MV-4-11 (cell line): ENCODE data around the gene SCAMP5.
A peak's percentile ranks its signal among the peaks of the same experiment; 100 is the strongest.

Source experiments
- DNase-seq: peaks from one replicate; lab custom pipeline; 2025; lab: John Stamatoyannopoulos, UW

The SCAMP5 gene

DNA sequence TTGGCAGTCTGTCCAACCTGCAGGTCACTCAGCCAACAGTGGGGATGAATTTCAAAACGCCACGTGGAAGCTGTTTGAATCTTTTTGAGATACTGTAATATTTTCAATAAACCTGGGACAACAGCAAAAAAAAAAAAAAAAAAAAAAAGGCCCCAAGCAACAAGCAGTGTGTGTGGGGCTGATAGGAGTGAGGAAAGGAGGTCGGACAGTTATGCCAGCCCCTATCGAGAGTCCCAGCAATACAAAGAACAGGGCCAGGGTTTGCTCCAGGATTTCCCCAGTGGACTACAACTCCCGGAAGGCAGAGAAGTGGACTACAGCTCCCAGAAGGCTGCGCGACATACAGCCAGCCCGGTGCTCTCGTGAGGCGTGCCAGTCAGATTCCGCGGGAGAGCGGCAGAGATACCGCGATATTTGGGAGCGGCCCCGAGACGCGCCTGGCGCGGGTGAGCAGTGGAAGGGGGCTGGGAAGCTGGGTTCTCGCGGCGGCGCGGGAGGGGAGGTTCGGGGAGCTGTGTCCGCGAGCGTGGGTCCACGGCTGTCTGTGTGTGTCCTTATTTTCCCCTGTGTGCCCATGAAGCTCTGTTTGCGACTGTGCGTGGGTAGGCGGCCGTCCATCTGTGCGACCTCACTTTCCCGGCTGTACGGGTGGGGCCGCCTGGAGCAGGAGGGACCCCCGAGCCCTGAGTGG is 28.0 kb downstream of the SCAMP5 start, which contains the start of gene PPCDC:
Gene PPCDC (plus strand): TSS at position 410 of the 691 bp plus-strand sequence. CDS start 4,729 bp downstream, outside the sequence.
- peak; percentile 95 for DNase-seq

DNA sequence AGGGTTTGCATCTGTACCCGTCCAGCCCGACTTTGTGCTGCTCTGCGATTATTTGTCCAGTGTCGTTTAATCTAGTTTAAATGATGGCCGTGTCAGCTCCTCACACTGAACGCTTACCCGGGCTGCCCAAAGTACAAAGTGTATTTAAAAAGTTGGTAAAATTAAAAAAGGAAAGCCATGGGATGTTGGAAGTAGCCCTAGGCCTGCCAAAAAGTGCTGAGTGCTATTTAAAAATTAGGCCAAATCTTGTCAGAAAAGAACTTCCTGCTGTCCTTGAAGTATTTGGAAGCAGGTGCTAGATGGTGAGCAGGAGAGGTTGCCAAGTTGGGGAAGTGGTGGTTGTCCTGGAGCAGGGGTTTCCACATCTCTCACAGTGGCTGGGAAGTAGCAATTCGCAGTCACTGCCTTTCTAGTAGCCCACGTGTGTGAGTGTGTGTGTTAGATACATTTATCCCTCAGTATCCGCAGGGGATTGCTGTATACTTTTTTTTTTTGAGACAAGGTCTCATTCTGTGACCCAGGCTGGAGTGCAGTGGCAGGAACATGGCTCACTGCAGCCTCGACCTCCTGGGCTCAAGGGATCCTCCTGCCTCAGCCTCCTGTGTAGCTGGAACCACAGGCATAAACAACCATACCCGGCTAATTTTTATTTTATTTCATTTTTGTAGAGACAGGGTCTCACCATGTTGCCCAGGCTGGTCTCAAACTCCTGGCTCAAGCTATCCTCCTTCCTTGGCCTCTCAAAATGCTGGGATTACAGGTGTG is 28.7 kb downstream of the SCAMP5 start:
- peak; percentile 81 for DNase-seq

DNA sequence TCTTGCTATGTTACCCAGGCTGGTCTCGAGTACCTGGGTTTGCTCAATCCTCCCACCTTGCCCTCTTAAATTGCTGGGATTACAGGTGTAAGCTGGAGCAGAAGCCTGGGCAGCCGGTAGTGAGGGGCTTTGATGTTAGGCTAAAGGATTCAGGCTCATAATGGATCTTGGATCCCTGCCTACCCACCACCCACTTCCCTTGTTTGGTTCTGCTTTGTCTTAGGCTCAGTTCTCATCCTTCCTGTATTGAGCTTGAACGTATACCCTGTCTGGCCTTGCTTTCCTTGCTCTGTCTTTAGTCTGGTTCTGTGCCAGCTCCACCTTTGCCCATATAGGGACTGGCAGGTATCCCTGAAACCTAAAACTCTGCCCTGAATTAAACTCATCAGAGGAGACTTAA is 29.7 kb downstream of the SCAMP5 start:
- DNase-seq = peak; percentile 35

DNA sequence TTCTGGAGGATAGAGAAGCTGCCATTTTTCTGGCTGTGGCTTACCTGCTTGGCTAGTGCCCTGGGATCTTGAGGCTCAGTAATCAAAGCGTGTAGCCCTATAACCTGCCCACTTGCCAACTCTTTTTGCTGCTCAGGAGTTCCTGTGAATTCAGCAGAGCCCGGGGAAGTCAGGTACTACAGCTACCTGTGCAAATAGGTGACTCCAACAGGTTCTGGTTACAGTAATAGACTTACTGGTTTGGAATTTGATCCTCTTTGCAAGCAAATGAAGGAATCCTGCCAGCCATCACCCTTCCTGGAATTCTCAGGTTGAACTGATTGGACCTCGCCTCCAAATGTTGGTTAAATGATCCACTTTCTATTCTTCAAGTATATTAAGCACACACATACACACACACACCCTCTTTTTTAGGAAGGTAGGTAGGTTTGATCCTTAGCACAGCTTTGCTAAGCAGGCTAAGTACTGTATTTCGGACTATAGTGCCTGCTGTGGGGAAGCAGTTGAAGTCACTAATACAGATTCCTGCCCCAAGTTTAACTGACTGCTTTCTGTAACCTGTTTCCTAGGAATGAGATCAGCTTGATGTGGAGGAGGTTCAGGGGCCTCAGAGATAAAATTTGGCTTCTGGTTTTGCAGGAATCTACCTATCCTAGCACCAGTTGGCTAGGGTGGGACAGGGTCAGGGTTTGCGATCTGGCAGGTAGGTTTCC is 30.3 kb downstream of the SCAMP5 start:
- no peak for DNase-seq

DNA sequence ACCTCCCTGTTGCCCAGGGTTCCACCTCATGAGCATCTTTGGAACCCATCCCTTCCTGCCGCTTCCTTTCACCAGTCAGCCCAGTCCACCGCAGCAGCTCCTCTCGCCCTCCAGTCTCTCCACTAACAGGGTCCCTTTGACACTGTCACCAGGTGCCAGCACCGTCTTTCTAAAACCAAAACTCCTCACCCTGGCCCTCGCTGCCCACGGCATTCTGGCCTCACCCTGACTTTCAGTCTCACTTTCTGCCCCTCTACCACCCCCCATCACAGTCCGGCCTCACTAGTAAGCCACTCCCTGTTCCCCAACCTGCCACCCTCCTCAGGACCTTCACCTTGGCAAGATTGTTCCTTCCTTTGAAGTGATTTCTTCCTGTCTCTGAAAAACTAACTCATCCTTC is 32.2 kb downstream of the SCAMP5 start:
- no peak for DNase-seq

DNA sequence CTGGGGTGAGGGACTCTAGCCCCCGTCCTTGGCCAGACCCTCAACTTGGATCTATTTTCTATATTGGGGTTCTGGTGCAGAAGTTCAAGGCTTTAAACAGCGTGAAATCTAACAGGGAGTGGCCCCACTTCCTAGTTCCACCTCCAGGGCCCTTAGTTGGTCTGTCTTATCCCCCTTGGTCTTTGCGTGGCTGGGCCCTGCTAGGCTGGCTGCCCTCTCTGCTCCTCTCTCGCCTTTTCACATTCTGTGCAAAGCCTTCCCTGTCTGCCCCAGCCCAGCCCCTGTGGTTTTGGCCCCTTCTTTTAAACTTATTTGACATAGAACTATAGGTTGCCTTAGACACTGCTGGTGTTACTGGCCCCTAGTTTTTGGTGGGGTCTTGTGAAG is 33.6 kb downstream of the SCAMP5 start:
- no peak for DNase-seq

DNA sequence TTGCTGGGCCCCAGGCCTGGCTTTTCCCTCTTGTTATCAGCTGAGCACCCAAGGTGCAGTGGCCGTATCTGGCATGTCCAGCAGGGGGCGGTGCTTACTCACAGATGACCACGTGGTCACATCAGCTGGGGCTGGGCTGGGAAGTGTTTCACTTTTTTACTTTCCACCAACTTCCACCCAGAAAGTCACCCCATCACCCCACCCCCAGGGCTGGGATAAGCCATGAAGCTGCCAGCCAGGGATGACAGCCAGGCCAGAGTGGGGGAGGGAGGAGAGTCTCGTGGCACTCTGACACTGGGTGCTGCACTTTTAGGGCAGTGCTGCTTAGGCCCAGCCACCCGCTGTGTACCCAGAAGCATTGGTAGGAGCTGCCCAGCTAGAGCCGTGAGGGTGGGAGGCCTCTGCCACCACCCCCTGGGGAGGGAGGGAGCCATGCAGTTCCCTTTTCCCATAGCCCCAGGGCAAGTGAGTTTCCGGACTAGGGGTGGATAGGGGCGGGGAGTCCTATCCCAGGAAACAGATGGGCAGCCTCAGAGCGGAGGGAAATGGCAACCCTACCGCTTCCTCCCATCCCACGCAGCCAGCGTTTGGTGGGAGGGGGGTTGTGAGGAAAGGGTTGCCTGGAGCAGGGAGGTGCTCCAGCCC is 34.1 kb downstream of the SCAMP5 start:
- DNase-seq = peak; percentile 96

DNA sequence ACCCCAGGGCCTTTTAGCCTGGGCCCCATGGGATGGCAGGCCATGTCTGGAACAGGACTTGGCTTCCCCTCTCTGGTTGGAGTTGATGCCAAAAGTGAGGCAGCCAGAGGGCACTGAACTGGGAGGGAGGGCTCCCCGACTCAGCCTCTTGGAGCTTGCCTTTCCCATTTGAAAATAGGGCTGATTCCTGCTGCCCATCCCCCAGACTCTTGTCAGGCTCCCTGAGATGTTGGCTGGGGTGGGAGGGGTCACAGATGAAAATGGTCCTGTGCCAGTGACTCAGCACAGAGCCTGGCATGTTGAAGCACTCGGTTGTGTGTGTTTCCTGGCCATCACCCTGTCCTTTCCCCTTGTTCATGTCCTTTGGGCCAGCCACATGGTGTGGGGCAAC is 34.7 kb downstream of the SCAMP5 start:
- DNase-seq = no peak

DNA sequence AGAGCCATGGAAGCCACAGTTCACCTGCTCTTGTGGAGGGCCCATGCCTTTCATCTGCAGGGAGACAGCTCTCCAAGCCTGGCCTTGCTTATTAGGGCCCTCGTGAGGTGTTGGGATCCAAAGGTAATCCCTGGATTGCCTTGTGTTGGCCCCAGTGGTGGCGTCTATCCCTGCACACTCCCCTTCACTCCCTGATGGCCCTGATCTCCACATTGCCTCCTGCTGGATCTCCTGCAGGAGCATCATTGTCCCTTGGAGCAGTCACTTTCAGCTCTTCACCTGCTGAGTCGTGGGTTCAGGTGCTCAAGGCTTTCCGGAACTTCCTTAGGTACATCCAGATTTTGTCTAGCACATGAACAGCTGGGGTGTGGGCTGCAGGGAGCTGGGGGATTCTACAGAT is 35.1 kb downstream of the SCAMP5 start:
- DNase-seq = no peak

DNA sequence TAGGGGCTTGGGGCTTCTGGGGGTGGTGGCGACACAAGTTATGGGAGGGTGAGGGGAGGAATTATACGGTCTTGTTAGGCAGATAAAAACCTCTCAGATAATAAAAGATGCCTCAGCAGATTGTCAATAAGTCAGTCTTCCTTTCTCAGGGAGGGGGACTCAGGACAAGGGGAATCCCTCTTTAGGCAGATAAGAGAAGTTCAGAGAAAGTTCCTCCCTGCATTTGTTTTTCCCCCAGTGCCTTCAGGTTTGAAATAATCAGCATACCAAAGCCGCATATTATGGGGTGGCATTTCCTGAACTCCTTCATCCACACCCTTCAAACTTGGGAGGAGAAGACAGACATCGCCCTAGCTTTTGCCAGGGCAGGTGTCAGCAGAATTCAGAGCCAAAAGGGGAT is 36.5 kb downstream of the SCAMP5 start:
- no peak for DNase-seq

DNA sequence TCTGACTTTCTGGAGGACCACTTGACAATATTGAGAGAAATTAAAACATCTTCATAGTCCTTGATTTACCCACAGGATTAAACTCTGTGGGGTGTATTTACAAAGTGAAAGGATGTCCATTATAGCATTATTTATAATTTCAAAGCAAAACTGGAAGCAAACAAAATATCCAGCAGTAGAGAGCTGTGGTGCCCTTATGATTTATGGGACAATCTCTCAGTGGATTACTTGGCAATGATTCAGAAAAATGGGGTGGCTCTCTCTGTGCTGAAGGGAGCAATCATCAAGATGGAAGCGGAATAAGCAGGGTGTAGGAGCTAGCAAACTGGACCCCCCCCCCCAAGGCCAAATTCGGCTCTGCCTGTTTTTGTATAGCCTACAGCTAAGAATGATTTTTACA is 37.0 kb downstream of the SCAMP5 start:
- no peak for DNase-seq

DNA sequence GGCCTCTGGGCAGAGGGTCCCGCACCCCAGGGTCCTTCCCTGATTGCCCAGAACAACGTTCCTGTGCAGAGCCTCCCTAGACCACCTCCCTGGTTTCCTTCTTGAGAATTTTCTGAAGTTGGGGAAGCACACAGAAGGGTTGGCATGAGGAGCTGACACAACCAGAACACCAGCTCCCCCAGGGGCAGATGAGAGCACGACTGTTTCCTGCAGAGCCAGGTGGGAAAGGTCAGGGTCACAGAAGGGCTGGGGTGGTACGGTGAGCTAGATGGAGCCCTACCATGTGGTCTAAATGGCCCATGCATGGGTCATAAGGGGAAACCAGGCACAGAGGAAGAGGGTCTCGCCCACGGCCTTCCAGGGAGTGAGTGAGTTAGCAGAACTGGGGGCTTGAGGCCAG is 38.4 kb downstream of the SCAMP5 start:
- no peak for DNase-seq

DNA sequence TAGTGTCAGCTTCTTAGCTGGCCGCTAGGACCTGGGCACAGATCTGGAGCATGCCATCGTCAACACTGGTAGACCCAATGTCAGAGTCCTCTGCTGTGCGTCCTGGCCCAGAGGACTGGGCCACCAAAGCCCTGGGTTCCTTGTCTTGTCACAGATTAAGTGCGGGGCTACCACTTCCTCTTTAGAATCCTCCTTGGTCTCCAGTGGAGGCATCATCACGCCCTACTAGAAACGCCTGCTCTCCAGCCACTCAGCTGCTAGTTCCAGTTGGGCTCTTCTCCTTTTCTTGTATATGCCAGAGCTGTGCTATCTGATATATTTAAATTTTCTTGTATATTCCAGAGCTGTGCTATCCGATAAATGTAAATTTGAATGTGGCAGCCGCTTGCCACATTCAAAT is 39.3 kb downstream of the SCAMP5 start:
- DNase-seq = peak; percentile 94

DNA sequence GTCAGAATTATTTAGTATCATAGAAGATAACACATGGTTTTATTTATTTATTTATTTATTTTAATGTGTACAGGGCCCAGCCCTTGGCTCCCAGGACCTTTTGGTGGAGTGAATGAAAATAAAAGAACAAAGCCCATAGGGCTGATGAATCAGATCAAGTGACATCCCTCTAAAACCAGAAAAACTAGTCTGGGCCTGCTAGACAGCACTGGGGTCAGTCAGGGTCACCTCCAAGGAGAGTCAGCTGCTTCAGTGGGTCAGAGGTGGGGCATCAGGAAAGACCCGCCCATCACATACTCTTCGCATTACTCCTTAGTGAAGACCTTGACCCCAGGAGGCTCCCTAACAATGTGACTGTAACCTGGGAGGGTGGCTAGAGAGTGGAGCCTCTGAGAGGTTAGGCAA is 40.9 kb downstream of the SCAMP5 start:
- no peak for DNase-seq

DNA sequence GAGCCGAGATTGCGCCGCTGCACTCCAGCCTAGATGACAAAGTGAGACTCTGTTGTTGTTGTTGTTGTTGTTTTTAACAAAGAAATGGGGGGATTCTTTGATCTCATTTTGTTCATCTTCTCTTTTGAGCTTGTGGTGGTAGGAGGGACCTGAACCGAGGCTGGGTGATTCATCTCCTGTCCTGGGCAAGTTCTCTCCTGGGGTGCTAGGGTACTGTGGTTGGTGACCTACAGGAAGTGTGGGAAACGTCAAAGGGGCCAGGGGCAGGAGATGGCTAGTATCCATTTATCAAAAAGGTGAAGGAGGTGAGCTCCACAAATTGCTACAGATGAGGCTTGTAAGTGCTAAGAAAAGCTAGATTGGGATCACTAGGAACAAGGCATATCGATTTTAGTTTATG is 42.3 kb downstream of the SCAMP5 start:
- DNase-seq = peak; percentile 36

DNA sequence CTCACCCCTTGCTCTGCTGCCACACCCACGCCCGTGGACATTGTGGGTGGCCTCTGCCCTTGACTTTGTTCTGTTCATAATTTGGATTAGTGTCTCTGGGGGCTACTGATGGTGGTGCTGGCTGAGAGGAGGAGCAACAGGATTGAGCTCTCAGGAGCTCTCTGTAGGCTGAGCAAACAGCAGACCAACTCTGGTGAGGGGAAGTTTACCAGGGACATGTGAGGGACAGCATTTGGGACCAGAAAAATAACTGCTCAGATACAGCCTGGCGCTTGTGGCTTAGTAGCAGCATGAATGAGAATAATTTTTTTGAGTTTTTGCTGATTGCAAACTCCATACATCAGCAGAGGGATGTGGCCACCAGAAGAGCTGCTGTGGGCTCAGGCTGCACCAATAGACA is 42.9 kb downstream of the SCAMP5 start:
- no peak for DNase-seq

DNA sequence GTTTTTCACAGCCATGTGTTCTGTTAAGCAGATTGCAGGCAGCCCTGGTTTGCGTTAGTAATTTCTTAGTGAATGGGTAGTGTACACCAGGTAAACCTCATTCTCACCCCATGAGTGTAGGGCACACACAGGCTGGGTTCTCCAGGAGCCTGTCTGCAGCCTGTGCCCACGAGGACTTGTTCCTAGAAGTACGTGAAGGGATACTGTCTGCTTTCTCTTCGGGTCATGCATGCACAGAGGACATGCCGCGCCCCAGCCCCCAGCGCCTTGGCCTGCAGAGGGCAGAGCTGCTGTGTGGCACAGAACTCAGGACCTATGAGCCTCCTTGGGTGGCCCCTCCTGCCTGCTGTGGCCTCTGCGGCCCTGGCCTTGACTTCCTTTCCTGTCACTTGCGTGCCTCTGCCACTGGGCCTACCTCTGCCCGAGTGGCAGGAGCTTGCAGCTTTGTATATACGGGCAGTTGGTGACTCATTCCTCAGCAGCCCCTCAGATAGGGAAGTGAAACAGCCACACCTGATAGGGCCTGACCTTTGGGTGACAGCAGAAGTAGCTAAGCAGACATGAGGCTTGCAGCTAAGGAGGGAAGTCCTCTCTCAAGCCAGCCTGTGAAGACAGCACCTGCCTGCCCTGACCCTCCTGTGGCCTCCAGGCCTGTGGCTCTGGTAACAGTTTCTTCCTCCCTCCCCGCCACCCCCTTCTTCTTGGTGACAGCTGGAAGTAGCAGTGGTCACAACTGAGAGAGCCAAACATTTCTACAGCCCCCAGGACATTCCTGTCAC is 47.6 kb downstream of the SCAMP5 start:
- DNase-seq = peak; percentile 100

DNA sequence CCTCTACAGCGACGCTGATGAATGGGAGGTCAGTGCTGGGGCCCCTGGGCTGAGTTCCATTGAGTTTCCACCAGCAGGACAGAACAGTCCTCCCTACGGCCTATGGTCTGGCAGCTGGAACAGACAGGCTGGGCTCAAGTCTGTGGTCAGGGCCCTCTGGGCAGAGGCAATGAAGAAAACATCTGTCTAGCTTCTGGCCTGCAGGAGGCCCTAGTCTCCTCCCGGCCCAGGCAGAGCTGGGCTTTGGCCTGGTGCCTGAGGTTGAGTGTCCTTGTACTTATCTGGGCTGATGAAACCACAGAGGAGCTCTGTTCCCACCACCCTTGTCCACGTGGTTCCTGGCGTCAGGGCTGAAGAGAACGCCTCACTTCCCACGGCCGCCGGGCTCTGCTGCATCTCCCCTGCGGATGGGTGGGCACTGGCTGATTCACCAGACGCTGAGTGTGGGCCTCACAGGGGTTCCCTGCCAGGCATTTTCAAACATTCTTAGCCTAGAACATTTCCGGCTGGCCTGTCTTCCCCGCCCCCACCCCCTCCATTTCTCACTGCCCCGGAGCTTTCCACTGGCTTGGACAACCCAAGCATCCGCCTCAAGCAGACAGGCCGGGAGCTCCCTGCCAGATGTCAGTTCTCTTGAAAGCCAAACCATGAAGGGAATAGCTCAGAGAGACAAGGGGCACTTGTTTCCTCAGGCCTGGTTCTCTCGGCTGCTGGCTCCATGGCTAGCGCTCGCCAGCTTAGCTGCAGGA is 48.3 kb downstream of the SCAMP5 start:
- peak; percentile 98 for DNase-seq

DNA sequence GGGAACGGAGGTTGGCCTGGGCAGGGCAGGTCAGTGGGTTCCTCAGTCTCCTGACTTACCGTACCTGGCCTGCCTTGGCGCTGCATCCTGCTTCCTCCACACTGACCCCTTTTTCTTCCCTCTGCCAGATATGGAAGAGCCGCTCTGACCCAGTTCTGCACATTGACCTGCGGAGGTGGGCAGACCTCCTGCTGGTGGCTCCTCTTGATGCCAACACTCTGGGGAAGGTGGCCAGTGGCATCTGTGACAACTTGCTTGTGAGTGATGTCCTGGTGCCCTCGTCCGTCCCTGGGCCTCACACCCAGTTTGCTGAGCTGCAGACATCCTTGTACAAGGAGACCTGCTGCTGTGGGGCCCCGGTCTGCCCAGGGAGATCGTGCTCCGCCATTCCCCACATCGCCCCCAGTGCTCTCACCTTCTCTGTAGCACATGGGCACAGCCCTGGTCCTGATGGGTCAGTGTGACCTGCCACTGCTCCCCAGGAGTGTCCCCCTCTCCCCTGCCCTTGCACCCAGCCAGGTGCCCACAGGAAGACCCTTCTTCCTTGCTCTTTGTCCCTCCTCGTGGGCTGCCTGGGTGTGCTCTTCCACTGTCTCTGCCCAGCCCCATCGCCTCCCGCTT is 49.0 kb downstream of the SCAMP5 start:
- no peak for DNase-seq

DNA sequence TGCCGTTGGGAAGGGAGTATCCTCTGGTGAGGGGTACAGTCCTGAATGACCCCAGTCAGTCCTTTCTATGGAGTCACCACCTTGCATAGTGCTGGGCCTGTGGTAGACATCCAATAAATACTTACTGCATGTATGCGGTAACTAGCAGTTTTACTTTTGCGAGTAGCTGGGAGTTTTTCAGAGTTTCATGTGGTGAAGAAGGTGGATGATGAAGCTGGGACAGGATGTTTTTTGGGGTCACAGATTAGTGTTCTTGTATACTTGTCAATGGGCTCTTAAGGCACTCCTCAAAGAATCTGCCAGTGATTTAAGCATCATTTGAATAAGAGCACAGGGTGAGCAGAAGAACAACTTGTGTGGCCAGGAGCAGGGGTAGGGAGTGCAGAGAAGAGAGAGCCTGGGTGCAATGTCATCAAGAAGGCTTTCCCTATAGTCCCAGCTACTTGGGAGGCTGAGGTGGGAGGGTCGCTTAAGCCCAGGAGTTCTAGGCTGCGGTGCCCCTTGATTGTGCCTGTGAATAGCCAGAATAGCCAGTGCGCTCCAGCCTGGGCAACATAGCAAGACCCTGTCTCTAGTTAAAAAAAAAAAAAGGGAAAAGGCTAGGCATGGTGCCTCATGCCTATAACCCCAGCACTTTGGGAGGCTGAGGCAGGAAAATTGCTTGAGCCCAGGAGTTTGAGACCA is 50.1 kb downstream of the SCAMP5 start:
- no peak for DNase-seq
